Upper lobe of left lung (tissue), 4 donors: Measurements from ENCODE around the gene HLA-B.

ENCODE experiments used
- CTCF ChIP-seq, 6 experiments: fragments of 450-650 bp in 4 of 6; fragments of 200-600 bp in 2 of 6; sonication (generic) in 2 of 6; IDR thresholded peaks; one replicate each; pipeline ENCODE4 v1.5.1; 2016 to 2019; ENCODE audit warnings: antibody characterized with exemption in 6 of 6
- EP300 ChIP-seq, 4 donors: sonication (generic); formaldehyde crosslinking; IDR thresholded peaks; one replicate each; pipeline ENCODE4 v1.5.1; 2017; ENCODE audit warnings: antibody characterized with exemption in 4 of 4, control low read depth in 2 of 4

DNA sequence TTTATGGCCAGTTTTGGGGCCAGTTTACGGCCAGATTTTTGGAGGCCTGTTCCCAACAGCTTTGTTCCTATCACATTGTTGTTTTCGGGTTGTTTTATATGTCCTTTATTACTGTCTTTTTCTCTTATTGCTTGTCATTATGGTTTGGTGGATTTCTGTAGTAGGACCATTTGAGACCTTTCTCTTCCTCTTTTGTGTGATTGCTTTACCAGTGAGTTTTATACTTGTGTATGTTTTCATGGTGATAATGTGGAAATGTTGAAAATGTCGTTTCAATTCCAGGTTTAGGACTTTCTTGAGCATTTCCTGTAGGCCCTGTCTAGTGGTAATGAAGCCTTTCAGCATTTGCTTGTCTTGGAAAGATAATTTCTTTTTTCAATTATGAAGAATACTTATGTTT is 17.8 kb downstream of the HLA-B start:
- TF ChIP-seq CTCF (IDR thresholded peaks at IDR 0.05) (no peak), EP300 (IDR thresholded peaks at IDR 0.05) (no peak)
